Measurements from ENCODE around the gene EIF3D.
A peak's percentile ranks its signal among the peaks of the same experiment; 100 is the strongest.

EIF3D gene

DNA sequence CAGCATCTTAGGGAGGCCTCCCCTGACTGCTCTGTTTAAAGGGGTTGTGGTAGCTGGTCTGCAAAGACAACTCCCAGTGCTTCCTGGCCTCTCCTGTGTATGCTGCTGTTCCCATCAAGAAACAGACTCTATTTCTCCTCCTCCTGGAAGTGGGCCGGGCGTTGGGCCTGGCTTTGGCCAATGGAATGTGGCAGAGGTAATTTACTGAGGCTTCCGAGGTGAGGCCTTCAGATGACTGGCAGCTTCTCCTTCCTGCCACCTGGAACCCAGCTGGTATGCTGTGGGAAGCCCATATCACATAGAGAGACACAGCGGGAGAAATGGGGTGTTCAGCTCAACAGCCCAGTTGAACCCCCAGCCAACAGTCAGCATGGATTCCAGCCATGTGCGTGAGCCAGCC is 25.1 kb upstream of the EIF3D start:
- Histone ChIP-seq H3F3A (ENCODE audit: insufficient read depth, low read length) (no peaks in the 10 kb centered on the region), H3K4me3 (ENCODE audit: low read depth, low read length, poor library complexity, severe bottlenecking) (no peak overlapping the region), H3K4me1 (ENCODE audit: insufficient read depth, low read length, severe bottlenecking) (peaks cover 9% of the 10 kb centered on the region), H3K9me2 (ENCODE audit: low read depth, low read length) (no peaks in the 10 kb centered on the region), H2AFZ (ENCODE audit: low read length) (no peak overlapping the region), H3K36me3 (ENCODE audit: insufficient read depth, low read length) (no peaks in the 10 kb centered on the region), H3K9ac (ENCODE audit: low read length) (no peak overlapping the region), H3K79me2 (ENCODE audit: insufficient read depth, low read length) (no peaks in the 10 kb centered on the region), H3K27me3 (ENCODE audit: insufficient read depth, low read length) (0 out of 2 replicates have a peak, but pooled peaks cover 3% of the 10 kb centered on the region), H4K20me1 (ENCODE audit: insufficient read depth, low read length) (no peaks in the 10 kb centered on the region), H3K27ac (ENCODE audit: low read depth, low read length, poor library complexity, severe bottlenecking) (no peak overlapping the region), H3K4me2 (ENCODE audit: low read length) (no peak overlapping the region), H3K9me3 (ENCODE audit: low read length) (no peaks in the 10 kb centered on the region)
- TF ChIP-seq, protein P1, sequence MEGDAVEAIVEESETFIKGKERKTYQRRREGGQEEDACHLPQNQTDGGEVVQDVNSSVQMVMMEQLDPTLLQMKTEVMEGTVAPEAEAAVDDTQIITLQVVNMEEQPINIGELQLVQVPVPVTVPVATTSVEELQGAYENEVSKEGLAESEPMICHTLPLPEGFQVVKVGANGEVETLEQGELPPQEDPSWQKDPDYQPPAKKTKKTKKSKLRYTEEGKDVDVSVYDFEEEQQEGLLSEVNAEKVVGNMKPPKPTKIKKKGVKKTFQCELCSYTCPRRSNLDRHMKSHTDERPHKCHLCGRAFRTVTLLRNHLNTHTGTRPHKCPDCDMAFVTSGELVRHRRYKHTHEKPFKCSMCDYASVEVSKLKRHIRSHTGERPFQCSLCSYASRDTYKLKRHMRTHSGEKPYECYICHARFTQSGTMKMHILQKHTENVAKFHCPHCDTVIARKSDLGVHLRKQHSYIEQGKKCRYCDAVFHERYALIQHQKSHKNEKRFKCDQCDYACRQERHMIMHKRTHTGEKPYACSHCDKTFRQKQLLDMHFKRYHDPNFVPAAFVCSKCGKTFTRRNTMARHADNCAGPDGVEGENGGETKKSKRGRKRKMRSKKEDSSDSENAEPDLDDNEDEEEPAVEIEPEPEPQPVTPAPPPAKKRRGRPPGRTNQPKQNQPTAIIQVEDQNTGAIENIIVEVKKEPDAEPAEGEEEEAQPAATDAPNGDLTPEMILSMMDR (IDR thresholded peaks at IDR 0.05; ENCODE audit: low read length) = no peak

DNA sequence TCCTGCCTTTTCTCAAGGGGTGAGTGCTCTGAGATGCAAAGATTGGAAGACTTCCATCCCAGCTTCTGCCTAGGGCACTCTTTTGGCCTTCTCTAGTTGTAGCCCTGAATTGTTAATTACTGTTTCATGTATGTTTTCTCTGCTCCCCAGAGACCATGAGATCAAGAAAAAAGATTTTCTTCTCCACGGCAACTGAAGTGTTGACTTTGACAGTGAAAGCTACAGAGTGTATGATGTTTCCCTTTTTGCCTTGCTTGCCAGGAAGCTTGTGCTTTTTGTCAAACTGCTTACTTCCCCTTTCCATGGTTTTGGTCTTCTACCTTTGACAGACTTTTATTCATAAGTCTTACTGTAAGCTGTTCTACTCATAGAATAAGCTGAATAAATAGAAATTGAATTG is 23.3 kb upstream of the EIF3D start:
- peak overlapping the region; percentile 22; the same call in 1 of the 2 replicates for H3K4me2 ChIP-seq (ENCODE audit: low read length)
- no peaks in the 10 kb centered on the region for H3K36me3 ChIP-seq (ENCODE audit: insufficient read depth, low read length)
- no peak overlapping the region for H2AFZ ChIP-seq (ENCODE audit: low read length)
- no peaks in the 10 kb centered on the region for H3K9me3 ChIP-seq (ENCODE audit: low read length)
- H3K79me2 ChIP-seq (ENCODE audit: insufficient read depth, low read length) = no peaks in the 10 kb centered on the region
- H3K9me2 ChIP-seq (ENCODE audit: low read depth, low read length) = no peaks in the 10 kb centered on the region
- no peak overlapping the region for H3K4me3 ChIP-seq (ENCODE audit: low read depth, low read length, poor library complexity, severe bottlenecking)
- TF ChIP-seq, protein P1 (IDR thresholded peaks at IDR 0.05; ENCODE audit: low read length) = no peak
- no peaks in the 10 kb centered on the region for H4K20me1 ChIP-seq (ENCODE audit: insufficient read depth, low read length)
- H3K27me3 ChIP-seq (ENCODE audit: insufficient read depth, low read length) = 0 out of 2 replicates have a peak, but pooled peaks cover 3% of the 10 kb centered on the region
- H3F3A ChIP-seq (ENCODE audit: insufficient read depth, low read length) = no peaks in the 10 kb centered on the region
- H3K9ac ChIP-seq (ENCODE audit: low read length) = no peak overlapping the region
- peaks cover 9% of the 10 kb centered on the region for H3K4me1 ChIP-seq (ENCODE audit: insufficient read depth, low read length, severe bottlenecking)
- H3K27ac ChIP-seq (ENCODE audit: low read depth, low read length, poor library complexity, severe bottlenecking) = peak overlapping the region; percentile 27

DNA sequence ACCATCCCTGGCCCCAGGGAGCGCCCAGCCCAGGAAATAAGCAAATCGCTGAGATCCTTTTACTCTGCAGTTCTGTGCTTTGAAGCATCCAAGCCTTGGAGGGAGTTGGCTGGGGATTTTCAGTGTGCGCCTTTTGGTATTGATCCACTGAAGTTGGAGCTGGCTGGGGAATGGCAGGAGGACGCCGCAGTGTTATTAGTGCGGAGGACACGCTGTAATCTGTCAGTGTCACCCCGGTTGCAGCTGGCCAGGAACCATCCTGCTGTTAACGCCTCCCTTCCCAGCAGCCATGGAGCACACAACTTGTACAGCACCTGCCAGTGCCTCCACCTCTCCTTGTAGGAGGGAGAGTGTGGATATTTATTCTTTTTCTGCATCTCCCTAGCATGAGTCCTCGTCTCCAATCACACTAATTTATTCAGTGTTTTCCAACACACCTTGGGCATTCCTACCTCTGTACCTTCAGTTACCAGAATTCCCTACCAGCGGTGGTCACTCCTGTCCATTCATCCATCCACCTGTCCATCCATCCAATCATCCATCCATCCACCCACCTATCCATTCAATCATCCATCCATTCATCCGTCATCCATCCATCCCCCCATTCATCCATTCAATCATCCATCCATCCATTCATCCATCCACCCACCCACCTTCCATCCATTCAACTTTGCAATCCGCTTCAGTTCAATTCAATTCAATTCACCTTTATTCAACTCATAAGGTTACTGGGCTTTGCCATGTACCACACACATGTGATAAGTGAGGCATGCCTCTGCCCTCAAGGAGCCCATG is 21.9 kb upstream of the EIF3D start:
- TF ChIP-seq, protein P1 (IDR thresholded peaks at IDR 0.05; ENCODE audit: low read length) = no peak
- TF ChIP-seq EZH2 (IDR thresholded peaks at IDR 0.05; ENCODE audit: borderline replicate concordance, low read length) = no peak
- Histone ChIP-seq H4K20me1 (ENCODE audit: insufficient read depth, low read length) (no peaks in the 10 kb centered on the region), H2AFZ (ENCODE audit: low read length) (no peak overlapping the region), H3K9me2 (ENCODE audit: low read depth, low read length) (no peaks in the 10 kb centered on the region), H3K4me1 (ENCODE audit: insufficient read depth, low read length, severe bottlenecking) (peaks cover 9% of the 10 kb centered on the region), H3K9ac (ENCODE audit: low read length) (no peak overlapping the region), H3F3A (ENCODE audit: insufficient read depth, low read length) (no peaks in the 10 kb centered on the region), H3K36me3 (ENCODE audit: insufficient read depth, low read length) (no peaks in the 10 kb centered on the region), H3K4me2 (ENCODE audit: low read length) (no peak overlapping the region), H3K27ac (ENCODE audit: low read depth, low read length, poor library complexity, severe bottlenecking) (no peak overlapping the region), H3K9me3 (ENCODE audit: low read length) (no peaks in the 10 kb centered on the region), H3K79me2 (ENCODE audit: insufficient read depth, low read length) (no peaks in the 10 kb centered on the region), H3K27me3 (ENCODE audit: insufficient read depth, low read length) (0 out of 2 replicates have a peak, but pooled peaks cover 3% of the 10 kb centered on the region), H3K4me3 (ENCODE audit: low read depth, low read length, poor library complexity, severe bottlenecking) (no peak overlapping the region)

Measured in OCI-LY1 (cell line).